HL-60 (cell line): ENCODE data around the gene PCDHB13.
"Not testable (repeated sequence)": the region's sequence is repeated elsewhere in the genome, so short reads cannot be mapped to it uniquely, and the experiment has no call there.

Source experiments
- DNase-seq, 2 experiments: peaks; one replicate each; pipeline ENCODE4 v3.0.0-alpha.2; 2010 to 2020; ENCODE audit warnings: low read depth in 1 of 2, low spot score in 1 of 2
- H3K27ac ChIP-seq: fragments of 250-450 bp; sonication (Bioruptor Pico); replicated peaks from 2 replicates; pipeline ENCODE4 v1.5.1; 2020; ENCODE audit warnings: mild to moderate bottlenecking, moderate library complexity
- H3K27me3 ChIP-seq: fragments of 250-450 bp; sonication (Bioruptor Pico); 2 replicates; pipeline ENCODE4 v1.5.1; 2021; ENCODE audit warnings: mild to moderate bottlenecking, moderate library complexity; ENCODE audit not compliant: insufficient read depth, poor library complexity, severe bottlenecking
- H3K4me3 ChIP-seq: replicated peaks from 2 replicates; pipeline ENCODE4 v1.5.1; 2011; ENCODE audit warnings: mild to moderate bottlenecking, control low read depth, low read length; ENCODE audit not compliant: insufficient read depth
- GABPA ChIP-seq: IDR thresholded peaks from 2 replicates; pipeline ENCODE4 v1.6.1; 2012; ENCODE audit warnings: low read depth
- POLR2AphosphoS5 ChIP-seq: IDR thresholded peaks from 2 replicates; pipeline ENCODE4 v1.6.1; 2012; ENCODE audit warnings: low read depth
- SPI1 ChIP-seq: IDR thresholded peaks from 2 replicates; pipeline ENCODE4 v1.6.1; 2012; ENCODE audit warnings: low read depth, mild to moderate bottlenecking, borderline replicate concordance
- TF ChIP-seq, protein P1 (sequence below): IDR thresholded peaks from one replicate; pipeline ENCODE4 v1.5.1; 2011; ENCODE audit warnings: low read length, control low read depth, inconsistent platforms; ENCODE audit not compliant: insufficient read depth
- TF ChIP-seq, protein P2 (sequence below): IDR thresholded peaks from 2 replicates; pipeline ENCODE4 v1.6.1; 2012; ENCODE audit warnings: low read depth; ENCODE audit not compliant: insufficient replicate concordance

Gene PCDHB13

DNA sequence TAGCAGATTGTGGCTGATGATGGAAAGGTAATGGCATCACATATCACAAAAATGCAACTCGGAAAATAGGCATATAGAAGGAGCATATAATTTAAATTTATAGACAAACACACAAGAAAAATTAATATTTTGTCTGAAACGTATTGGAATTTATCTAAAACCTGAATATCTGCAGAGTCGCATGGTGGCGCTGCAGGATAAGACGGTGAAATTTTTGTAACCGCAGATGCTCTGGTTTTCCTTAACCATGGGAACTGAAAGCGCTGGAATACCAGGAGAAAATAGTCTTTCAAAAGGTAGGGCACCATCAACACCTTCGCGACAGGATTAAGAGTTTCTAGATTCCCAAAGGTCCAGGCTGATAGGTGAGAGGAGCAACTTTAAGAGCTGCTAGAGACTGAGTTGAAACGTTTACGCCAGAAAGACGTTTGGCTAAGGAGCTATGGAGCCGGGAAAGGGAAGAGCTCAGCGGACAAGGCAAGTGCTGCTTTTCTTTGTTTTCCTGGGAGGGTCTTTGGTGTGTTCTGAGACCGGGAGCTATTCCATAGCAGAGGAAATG, 20.5 kb downstream of the PCDHB13 start:
- Histone ChIP-seq H3K27me3 (no peaks in the 10 kb centered on the region), H3K27ac (no peak overlapping the region), H3K4me3 (no peak overlapping the region)
- no peak for DNase-seq
- TF ChIP-seq POLR2AphosphoS5 (no peak), GABPA (no peak), SPI1 (no peak)
- TF ChIP-seq, protein P1, sequence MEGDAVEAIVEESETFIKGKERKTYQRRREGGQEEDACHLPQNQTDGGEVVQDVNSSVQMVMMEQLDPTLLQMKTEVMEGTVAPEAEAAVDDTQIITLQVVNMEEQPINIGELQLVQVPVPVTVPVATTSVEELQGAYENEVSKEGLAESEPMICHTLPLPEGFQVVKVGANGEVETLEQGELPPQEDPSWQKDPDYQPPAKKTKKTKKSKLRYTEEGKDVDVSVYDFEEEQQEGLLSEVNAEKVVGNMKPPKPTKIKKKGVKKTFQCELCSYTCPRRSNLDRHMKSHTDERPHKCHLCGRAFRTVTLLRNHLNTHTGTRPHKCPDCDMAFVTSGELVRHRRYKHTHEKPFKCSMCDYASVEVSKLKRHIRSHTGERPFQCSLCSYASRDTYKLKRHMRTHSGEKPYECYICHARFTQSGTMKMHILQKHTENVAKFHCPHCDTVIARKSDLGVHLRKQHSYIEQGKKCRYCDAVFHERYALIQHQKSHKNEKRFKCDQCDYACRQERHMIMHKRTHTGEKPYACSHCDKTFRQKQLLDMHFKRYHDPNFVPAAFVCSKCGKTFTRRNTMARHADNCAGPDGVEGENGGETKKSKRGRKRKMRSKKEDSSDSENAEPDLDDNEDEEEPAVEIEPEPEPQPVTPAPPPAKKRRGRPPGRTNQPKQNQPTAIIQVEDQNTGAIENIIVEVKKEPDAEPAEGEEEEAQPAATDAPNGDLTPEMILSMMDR: no peak
- TF ChIP-seq, protein P2, sequence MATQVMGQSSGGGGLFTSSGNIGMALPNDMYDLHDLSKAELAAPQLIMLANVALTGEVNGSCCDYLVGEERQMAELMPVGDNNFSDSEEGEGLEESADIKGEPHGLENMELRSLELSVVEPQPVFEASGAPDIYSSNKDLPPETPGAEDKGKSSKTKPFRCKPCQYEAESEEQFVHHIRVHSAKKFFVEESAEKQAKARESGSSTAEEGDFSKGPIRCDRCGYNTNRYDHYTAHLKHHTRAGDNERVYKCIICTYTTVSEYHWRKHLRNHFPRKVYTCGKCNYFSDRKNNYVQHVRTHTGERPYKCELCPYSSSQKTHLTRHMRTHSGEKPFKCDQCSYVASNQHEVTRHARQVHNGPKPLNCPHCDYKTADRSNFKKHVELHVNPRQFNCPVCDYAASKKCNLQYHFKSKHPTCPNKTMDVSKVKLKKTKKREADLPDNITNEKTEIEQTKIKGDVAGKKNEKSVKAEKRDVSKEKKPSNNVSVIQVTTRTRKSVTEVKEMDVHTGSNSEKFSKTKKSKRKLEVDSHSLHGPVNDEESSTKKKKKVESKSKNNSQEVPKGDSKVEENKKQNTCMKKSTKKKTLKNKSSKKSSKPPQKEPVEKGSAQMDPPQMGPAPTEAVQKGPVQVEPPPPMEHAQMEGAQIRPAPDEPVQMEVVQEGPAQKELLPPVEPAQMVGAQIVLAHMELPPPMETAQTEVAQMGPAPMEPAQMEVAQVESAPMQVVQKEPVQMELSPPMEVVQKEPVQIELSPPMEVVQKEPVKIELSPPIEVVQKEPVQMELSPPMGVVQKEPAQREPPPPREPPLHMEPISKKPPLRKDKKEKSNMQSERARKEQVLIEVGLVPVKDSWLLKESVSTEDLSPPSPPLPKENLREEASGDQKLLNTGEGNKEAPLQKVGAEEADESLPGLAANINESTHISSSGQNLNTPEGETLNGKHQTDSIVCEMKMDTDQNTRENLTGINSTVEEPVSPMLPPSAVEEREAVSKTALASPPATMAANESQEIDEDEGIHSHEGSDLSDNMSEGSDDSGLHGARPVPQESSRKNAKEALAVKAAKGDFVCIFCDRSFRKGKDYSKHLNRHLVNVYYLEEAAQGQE: no peak

DNA sequence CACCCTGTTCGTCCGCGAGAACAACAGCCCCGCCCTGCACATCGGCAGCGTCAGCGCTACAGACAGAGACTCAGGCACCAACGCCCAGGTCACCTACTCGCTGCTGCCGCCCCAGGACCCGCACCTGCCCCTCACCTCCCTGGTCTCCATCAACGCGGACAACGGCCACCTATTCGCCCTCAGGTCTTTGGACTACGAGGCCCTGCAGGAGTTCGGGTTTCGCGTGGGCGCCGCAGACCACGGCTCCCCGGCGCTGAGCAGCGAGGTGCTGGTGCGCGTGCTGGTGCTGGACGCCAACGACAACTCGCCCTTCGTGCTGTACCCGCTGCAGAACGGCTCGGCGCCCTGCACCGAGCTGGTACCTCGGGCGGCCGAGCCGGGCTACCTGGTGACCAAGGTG, 22.2 kb downstream of the PCDHB13 start:
- H3K27ac ChIP-seq, H3K27me3 ChIP-seq, H3K4me3 ChIP-seq, DNase-seq: not testable (repeated sequence)

DNA sequence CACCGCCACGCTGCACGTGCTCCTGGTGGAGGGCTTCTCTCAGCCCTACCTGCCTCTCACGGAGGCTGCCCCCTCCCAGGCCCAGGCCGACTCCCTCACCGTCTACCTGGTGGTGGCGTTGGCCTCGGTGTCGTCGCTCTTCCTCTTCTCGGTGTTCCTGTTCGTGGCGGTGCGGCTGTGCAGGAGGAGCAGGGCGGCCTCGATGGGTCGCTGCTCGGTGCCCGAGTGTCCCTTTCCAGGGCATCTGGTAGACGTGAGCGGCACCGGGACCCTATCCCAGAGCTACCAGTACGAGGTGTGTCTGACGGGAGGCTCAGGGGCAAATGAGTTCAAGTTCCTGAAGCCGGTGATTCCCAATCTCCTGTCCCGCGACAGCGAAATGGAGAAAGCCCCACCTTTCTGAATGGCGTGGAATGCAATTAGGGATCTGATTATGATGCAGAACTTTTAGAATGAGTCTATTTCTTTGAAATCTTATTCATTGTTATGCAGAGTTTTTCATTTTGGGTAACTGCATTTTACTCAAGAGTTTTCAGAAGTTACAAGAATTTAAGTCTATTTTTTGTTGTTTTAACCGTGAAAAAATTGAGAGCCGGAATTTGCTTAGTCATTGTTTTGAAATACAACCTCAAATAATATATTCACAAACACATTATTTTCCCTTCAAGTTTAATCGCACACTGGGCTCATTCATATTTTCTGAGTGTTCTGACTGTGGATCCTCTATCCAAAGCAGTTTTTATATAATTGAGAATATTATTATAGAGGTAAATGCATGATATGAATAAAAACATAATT, 23.0 kb downstream of the PCDHB13 start:
- Histone ChIP-seq H3K27me3 (no peaks in the 10 kb centered on the region), H3K27ac (no peak overlapping the region), H3K4me3 (no peak overlapping the region)
- no peak for TF ChIP-seq POLR2AphosphoS5
- no peak for TF ChIP-seq SPI1
- TF ChIP-seq GABPA: no peak
- TF ChIP-seq, protein P1: no peak
- TF ChIP-seq, protein P2: no peak
- DNase-seq: no peak

DNA sequence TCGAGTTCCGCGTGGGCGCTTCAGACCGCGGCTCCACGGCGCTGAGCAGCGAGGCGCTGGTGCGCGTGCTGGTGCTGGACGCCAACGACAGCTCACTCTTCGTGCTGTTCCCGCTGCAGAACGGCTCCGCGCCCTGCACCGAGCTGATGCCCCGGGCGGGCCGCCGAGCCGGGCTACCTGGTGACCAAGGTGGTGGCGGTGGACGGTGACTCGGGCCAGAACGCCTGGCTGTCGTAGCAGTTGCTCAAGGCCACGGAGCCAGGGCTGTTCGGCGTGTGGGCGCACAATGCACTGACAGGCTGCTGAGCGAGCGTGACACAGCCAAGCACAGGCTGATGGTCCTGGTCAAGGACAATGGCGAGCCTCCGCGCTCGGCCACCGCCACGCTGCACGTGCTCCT, 27.8 kb downstream of the PCDHB13 start:
- TF ChIP-seq, protein P2: no peak
- TF ChIP-seq SPI1: no peak
- TF ChIP-seq POLR2AphosphoS5: no peak
- no peak for TF ChIP-seq GABPA
- Histone ChIP-seq H3K27ac (no peak overlapping the region), H3K4me3 (no peak overlapping the region), H3K27me3 (no peaks in the 10 kb centered on the region)
- DNase-seq: no peak
